HepG2 (cell line): ENCODE measurements around the gene VCX3A. TPM values are rescaled to one million over a fixed set of nuclear protein-coding genes. Genes with fewer than 3 reads are reported as not detected.

Experiments used
- ATAC-seq: fragments of 200-7000 bp; cut with Tn5 transposase; 3 replicates; pipeline ENCODE4 v1.9.1; 2020; ENCODE audit warnings: mild to moderate bottlenecking, moderate library complexity
- BruUV-seq: library from RNA; stranded (reverse); fragments of 400-500 nt; replicated peaks from 2 replicates; lab custom pipeline; 2021; lab: Mats Ljungman, UMichigan
- CTCF ChIA-PET: fragments of 300-600 bp; formaldehyde crosslinking; extraction: SDS; loops from one replicate; lab custom pipeline; 2021; ENCODE audit warnings: low total read pairs, inconsistent platforms, low intra/inter-chr PET ratio; lab: Yijun Ruan, JAX
- POLR2A ChIA-PET: fragments of 350-600 bp; sonication (Branson Sonifier 250); formaldehyde crosslinking; loops from one replicate; lab custom pipeline; 2020; ENCODE audit warnings: antibody characterized with exemption, inconsistent platforms; lab: Yijun Ruan, JAX
- DNase-seq: peaks from one replicate; pipeline ENCODE4 v3.0.0-alpha.2; 2015; ENCODE audit warnings: low spot score
- FAIRE-seq: peaks from 3 replicates; lab custom pipeline; 2011; peaks lifted over from hg19 to GRCh38; lab: Jason Lieb, UNC
- H2AFZ ChIP-seq: one replicate; pipeline ENCODE4 v1.6.1; 2011; ENCODE audit warnings: low read length, inconsistent platforms
- H3K27ac ChIP-seq: fragments of 300-600 bp; 3 replicates; pipeline ENCODE4 v1.8.0; 2011; ENCODE audit warnings: mixed run types, mild to moderate bottlenecking, mixed read lengths, low read length, inconsistent platforms; ENCODE audit not compliant: insufficient read depth; ENCODE audit errors: extremely low read length
- H3K27me3 ChIP-seq, 2 experiments: fragments of 200-600 bp in 1 of 2; 2 replicates in 1 of 2; 3 replicates in 1 of 2; pipeline versions ENCODE4 v1.6.0 to v1.8.0; 2011; ENCODE audit warnings: low read length in 2 of 2, mild to moderate bottlenecking in 2 of 2, moderate library complexity in 2 of 2, inconsistent platforms in 1 of 2; ENCODE audit not compliant: insufficient read depth in 2 of 2, control insufficient read depth in 1 of 2
- H3K36me3 ChIP-seq, 2 experiments: fragments of 200-600 bp in 1 of 2; replicated peaks in 1 of 2; 2 replicates in 1 of 2; 3 replicates in 1 of 2; pipeline versions ENCODE4 v1.5.1 to v1.8.0; 2011; ENCODE audit warnings: low read length in 2 of 2, inconsistent platforms in 1 of 2; ENCODE audit not compliant: insufficient read depth in 2 of 2, control insufficient read depth in 1 of 2
- H3K4me1 ChIP-seq: 2 replicates; pipeline ENCODE4 v1.5.1; 2012; ENCODE audit warnings: low read length, inconsistent platforms; ENCODE audit not compliant: insufficient read depth
- H3K4me2 ChIP-seq: 2 replicates; pipeline ENCODE4 v1.6.0; 2011; ENCODE audit warnings: low read depth, low read length, inconsistent platforms
- H3K4me3 ChIP-seq, 3 experiments: fragments of 200-600 bp in 1 of 3; sonication (generic), shearing (Covaris generic) in 1 of 3; replicated peaks in 1 of 3; 2 replicates each; pipeline ENCODE4 v1.5.1; 2011 to 2016; ENCODE audit warnings: low read length in 3 of 3, inconsistent platforms in 2 of 3, low read depth in 2 of 3, mild to moderate bottlenecking in 2 of 3, control low read depth in 1 of 3, mixed read lengths in 1 of 3; ENCODE audit not compliant: insufficient read depth in 1 of 3
- H3K79me2 ChIP-seq: one replicate; pipeline ENCODE4 v1.6.1; 2011; ENCODE audit warnings: low read length, inconsistent platforms; ENCODE audit not compliant: insufficient read depth
- H3K9ac ChIP-seq: 2 replicates; pipeline ENCODE4 v1.6.0; 2011; ENCODE audit warnings: mild to moderate bottlenecking, low read depth, low read length, inconsistent platforms; ENCODE audit not compliant: insufficient read depth
- H3K9me3 ChIP-seq: 2 replicates; pipeline ENCODE4 v1.5.1; 2012; ENCODE audit warnings: mild to moderate bottlenecking, low read length
- H4K20me1 ChIP-seq: 2 replicates; pipeline ENCODE4 v1.6.0; 2011; ENCODE audit warnings: inconsistent platforms, mild to moderate bottlenecking, low read length, moderate library complexity; ENCODE audit not compliant: insufficient read depth
- BATF2 ChIP-seq: sonication (generic); formaldehyde crosslinking; IDR thresholded peaks from 2 replicates; pipeline ENCODE4 v1.8.0; 2022; ENCODE audit warnings: mild to moderate bottlenecking, missing genetic modification reagents, moderate library complexity
- BHLHE40 ChIP-seq: IDR thresholded peaks from 2 replicates; pipeline ENCODE4 v1.6.1; 2011; ENCODE audit warnings: low read length, improper control_type of control experiment
- DMAP1 ChIP-seq: IDR thresholded peaks from 2 replicates; pipeline ENCODE4 v1.6.1; 2016
- ETV6 ChIP-seq: sonication (generic); formaldehyde crosslinking; conservative IDR thresholded peaks from 2 replicates; pipeline ENCODE4 v1.4.0; 2020; ENCODE audit warnings: missing genetic modification reagents
- FOSL2 ChIP-seq: sonication (generic); formaldehyde crosslinking; IDR thresholded peaks from 2 replicates; pipeline ENCODE4 v1.4.0; 2020; ENCODE audit warnings: missing genetic modification reagents
- GLI4 ChIP-seq: sonication (generic); formaldehyde crosslinking; IDR thresholded peaks from 2 replicates; pipeline ENCODE4 v1.5.1; 2020; ENCODE audit warnings: missing genetic modification reagents, mild to moderate bottlenecking, moderate library complexity, borderline replicate concordance
- MAFK ChIP-seq, 2 experiments: IDR thresholded peaks in 1 of 2; conservative IDR thresholded peaks in 1 of 2; 2 replicates each; pipeline ENCODE4 v1.6.1; 2011; ENCODE audit warnings: improper control_type of control experiment in 2 of 2, low read length in 2 of 2
- NR1H2 ChIP-seq: sonication (generic); formaldehyde crosslinking; IDR thresholded peaks from 2 replicates; pipeline ENCODE4 v1.8.1; 2022; ENCODE audit warnings: low read depth, missing genetic modification reagents, borderline replicate concordance
- ONECUT2 ChIP-seq: sonication (generic); formaldehyde crosslinking; IDR thresholded peaks from 2 replicates; pipeline ENCODE4 v1.4.0; 2020; ENCODE audit warnings: missing genetic modification reagents
- POLR2G ChIP-seq: fragments of 200-400 bp; formaldehyde crosslinking; IDR thresholded peaks from 2 replicates; pipeline ENCODE4 v1.6.1; 2018; ENCODE audit warnings: mild to moderate bottlenecking, low read depth, low read length, moderate library complexity
- SIX4 ChIP-seq: sonication (generic); formaldehyde crosslinking; IDR thresholded peaks from 2 replicates; pipeline ENCODE4 v1.4.0; 2020; ENCODE audit warnings: missing genetic modification reagents
- SYNCRIP ChIP-seq: fragments of 200-400 bp; formaldehyde crosslinking; IDR thresholded peaks from 2 replicates; pipeline ENCODE4 v1.6.1; 2018; ENCODE audit warnings: mild to moderate bottlenecking, low read depth, low read length; ENCODE audit not compliant: insufficient read depth
- TAF15 ChIP-seq: fragments of 200-400 bp; formaldehyde crosslinking; IDR thresholded peaks from one replicate; pipeline ENCODE4 v1.6.1; 2018; ENCODE audit warnings: mild to moderate bottlenecking, low read depth, low read length; ENCODE audit not compliant: poor library complexity, severe bottlenecking
- TMF1 ChIP-seq: sonication (generic); formaldehyde crosslinking; IDR thresholded peaks from 2 replicates; pipeline ENCODE4 v1.8.1; 2022; ENCODE audit warnings: low read depth, missing genetic modification reagents
- TOPORS ChIP-seq: sonication (generic); formaldehyde crosslinking; IDR thresholded peaks from 2 replicates; pipeline ENCODE4 v1.8.0; 2023; ENCODE audit warnings: mild to moderate bottlenecking, missing genetic modification reagents
- ZFP90 ChIP-seq: sonication (generic); formaldehyde crosslinking; IDR thresholded peaks from 2 replicates; pipeline ENCODE4 v1.8.0; 2022; ENCODE audit warnings: missing genetic modification reagents, mild to moderate bottlenecking, inconsistent platforms, borderline replicate concordance
- ZNF296 ChIP-seq: sonication (generic); formaldehyde crosslinking; conservative IDR thresholded peaks from 2 replicates; pipeline ENCODE4 v1.5.0; 2020; ENCODE audit warnings: mild to moderate bottlenecking, missing genetic modification reagents
- ZNF431 ChIP-seq: sonication (generic); formaldehyde crosslinking; IDR thresholded peaks from 2 replicates; pipeline ENCODE4 v1.9.0; 2022; ENCODE audit warnings: missing genetic modification reagents, low read depth, mild to moderate bottlenecking, borderline replicate concordance
- ZNF510 ChIP-seq: sonication (generic); formaldehyde crosslinking; IDR thresholded peaks from 2 replicates; pipeline ENCODE4 v1.4.0; 2020; ENCODE audit warnings: low read depth, mild to moderate bottlenecking, missing genetic modification reagents
- ZNF770 ChIP-seq: sonication (generic); formaldehyde crosslinking; IDR thresholded peaks from 2 replicates; pipeline ENCODE4 v1.5.0; 2020; ENCODE audit warnings: mild to moderate bottlenecking, missing genetic modification reagents
- ZSCAN21 ChIP-seq: sonication (generic); formaldehyde crosslinking; IDR thresholded peaks from 2 replicates; pipeline ENCODE4 v1.8.0; 2022; ENCODE audit warnings: mild to moderate bottlenecking, missing genetic modification reagents, moderate library complexity, borderline replicate concordance
- ZSCAN25 ChIP-seq: sonication (generic); formaldehyde crosslinking; IDR thresholded peaks from 2 replicates; pipeline ENCODE4 v1.8.0; 2022; ENCODE audit warnings: mild to moderate bottlenecking, missing genetic modification reagents
- ZSCAN29 ChIP-seq: sonication (generic); formaldehyde crosslinking; conservative IDR thresholded peaks from 2 replicates; pipeline ENCODE4 v1.4.0; 2020; ENCODE audit warnings: mild to moderate bottlenecking, missing genetic modification reagents
- WGBS: methylation state at CpG from one replicate; pipeline ENCODE4 v1.1.6; 2017; ENCODE audit warnings: low lambda C conversion rate; 5-methylcytosine and 5-hydroxymethylcytosine counted together
- in situ Hi-C: cut with HindIII; loops from 2 replicates; pipeline ENCODE4 v1.10.0; 2017; ENCODE audit warnings: low pct_unique_long_range_greater_than_20kb; ENCODE audit not compliant: extremely low pct_ligation_motif_present
- intact Hi-C: fragments of 100-400 bp; cut with micrococcal nuclease; formaldehyde crosslinking; loops from one replicate; pipeline ENCODE4 v1.10.0; 2022; ENCODE audit not compliant: unreplicated experiment
- polyA plus RNA-seq, 8 experiments: library from polyadenylated mRNA; depleted of rRNA in 3 of 8; stranded (reverse) in 7 of 8; unstranded in 1 of 8; fragments of >200 nt; fragmentation: Illumina TruSeq in 4 of 8; extraction: Trizol in 4 of 8; gene quantifications; 2 replicates each; pipeline versions ENCODE4 v1.2.1 to v1.2.3, GENCODE V29; 2011 to 2016; ENCODE audit warnings: low read depth in 4 of 8, missing spikeins in 1 of 8, mixed read lengths in 1 of 8; ENCODE audit not compliant: insufficient read depth in 1 of 8
- total RNA-seq, 5 experiments: library from RNA; depleted of rRNA; stranded (reverse); fragments of >200 nt; fragmentation: Illumina TruSeq; extraction: Trizol; gene quantifications; 2 replicates each; pipeline ENCODE4 v1.2.3, GENCODE V29; 2016; ENCODE audit warnings: low read depth in 1 of 5

The VCX3A gene
- total and polyA plus RNA-seq, 2 of the 13 experiments (the other 11 are each of a cell fraction or from before 2014, with no cell fraction given): 0.11 TPM; not detected in 1

GRCh38 chrX:6517376-6517775 is 17.5 kb downstream of the VCX3A start (continued):
- TF ChIP-seq ETV6 (CRISPR knock-in tag) (no peak), ZFP90 (CRISPR knock-in tag) (no peak), ZNF296 (no peak), MAFK (conservative IDR thresholded peaks at IDR 0.05 in 1 of 2, IDR thresholded peaks at IDR 0.05 in 1 of 2; ENCODE audit: low read length in 2 of 2) (no peak)

GRCh38 chrX:6506444-6506843 is 28.5 kb downstream of the VCX3A start:
- in situ Hi-C loops: no loop called here
- WGBS: 44% methylated on average over 4 of the region's 4 CpGs
- ChIA-PET CTCF (no interaction called here), POLR2A (no interaction called here)
- Histone ChIP-seq H3K4me2 (no peak overlapping the region), H3K79me2 (no peaks in the 10 kb centered on the region), H2AFZ (no peak overlapping the region), H3K9ac (no peak overlapping the region), H3K4me3 (no peak overlapping the region), H3K4me1 (no peaks in the 10 kb centered on the region), H3K9me3 (peaks cover 50% of the 10 kb centered on the region), H3K36me3 (no peaks in the 10 kb centered on the region), H3K27me3 (no peaks in the 10 kb centered on the region), H4K20me1 (no peaks in the 10 kb centered on the region), H3K27ac (no peak overlapping the region)
- no TSS peak for BruUV-seq
- ATAC-seq (no peak), DNase-seq (no peak), FAIRE-seq (no peak)
- intact Hi-C loops: no loop called here
- TF ChIP-seq ONECUT2 (CRISPR knock-in tag) (no peak), BATF2 (CRISPR knock-in tag) (no peak), GLI4 (CRISPR knock-in tag) (no peak), ZNF510 (CRISPR knock-in tag) (no peak), ZSCAN29 (CRISPR knock-in tag) (no peak), SYNCRIP (no peak), ZSCAN25 (no peak), BHLHE40 (no peak), DMAP1 (no peak), FOSL2 (CRISPR knock-in tag) (no peak), TAF15 (no peak), POLR2G (no peak), TMF1 (CRISPR knock-in tag) (no peak), ZNF770 (no peak), ZSCAN21 (CRISPR knock-in tag) (no peak), NR1H2 (CRISPR knock-in tag) (no peak), ZNF431 (CRISPR knock-in tag) (no peak), SIX4 (CRISPR knock-in tag) (no peak), TOPORS (CRISPR knock-in tag) (no peak)
